ENCODE measurements around the gene IFNGR1. TPM values are rescaled to one million over a fixed set of nuclear protein-coding genes. Genes with fewer than 3 reads are reported as not detected.
A peak's percentile ranks its signal among the peaks of the same experiment; 100 is the strongest.

Gene IFNGR1
- total and polyA plus RNA-seq, 4 donors = 108 to 327 (median 149) TPM

GRCh38 chr6:137191670-137192069 is 27.5 kb downstream of the IFNGR1 start:
- Histone ChIP-seq H3K4me3 (no peak overlapping the region), H3K4me1 (ENCODE audit: control insufficient read depth in 5 of 5, insufficient read depth in 5 of 5, low read length in 5 of 5) (peaks cover 0 to 20% (median 10%) of the 10 kb centered on the region in 5 donors), H3K9ac (ENCODE audit: insufficient read depth in 1 of 2, low read length in 2 of 2) (no peak overlapping the region), H3K36me3 (ENCODE audit: control insufficient read depth in 4 of 4, insufficient read depth in 4 of 4, low read length in 4 of 4) (no peaks in the 10 kb centered on the region), H3K9me3 (ENCODE audit: control insufficient read depth in 4 of 4, insufficient read depth in 3 of 4, low read length in 3 of 4) (peaks cover 0 to 5% (median 3%) of the 10 kb centered on the region in 4 donors), H3K27me3 (ENCODE audit: control insufficient read depth in 3 of 3, insufficient read depth in 3 of 3, low read length in 2 of 3) (no peaks in the 10 kb centered on the region), H3K27ac (ENCODE audit: low read depth in 1 of 2, low read length in 1 of 2) (no peak overlapping the region)
- 69 to 82% methylated on average over 1 of the region's 1 CpG for WGBS, 2 donors
- ATAC-seq (ENCODE audit: insufficient read depth, low FRiP score) = no peak
- DNase-seq = peak; percentile 48 to 93 (median 90)
- TF ChIP-seq, protein P1, sequence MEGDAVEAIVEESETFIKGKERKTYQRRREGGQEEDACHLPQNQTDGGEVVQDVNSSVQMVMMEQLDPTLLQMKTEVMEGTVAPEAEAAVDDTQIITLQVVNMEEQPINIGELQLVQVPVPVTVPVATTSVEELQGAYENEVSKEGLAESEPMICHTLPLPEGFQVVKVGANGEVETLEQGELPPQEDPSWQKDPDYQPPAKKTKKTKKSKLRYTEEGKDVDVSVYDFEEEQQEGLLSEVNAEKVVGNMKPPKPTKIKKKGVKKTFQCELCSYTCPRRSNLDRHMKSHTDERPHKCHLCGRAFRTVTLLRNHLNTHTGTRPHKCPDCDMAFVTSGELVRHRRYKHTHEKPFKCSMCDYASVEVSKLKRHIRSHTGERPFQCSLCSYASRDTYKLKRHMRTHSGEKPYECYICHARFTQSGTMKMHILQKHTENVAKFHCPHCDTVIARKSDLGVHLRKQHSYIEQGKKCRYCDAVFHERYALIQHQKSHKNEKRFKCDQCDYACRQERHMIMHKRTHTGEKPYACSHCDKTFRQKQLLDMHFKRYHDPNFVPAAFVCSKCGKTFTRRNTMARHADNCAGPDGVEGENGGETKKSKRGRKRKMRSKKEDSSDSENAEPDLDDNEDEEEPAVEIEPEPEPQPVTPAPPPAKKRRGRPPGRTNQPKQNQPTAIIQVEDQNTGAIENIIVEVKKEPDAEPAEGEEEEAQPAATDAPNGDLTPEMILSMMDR (IDR thresholded peaks at IDR 0.05; ENCODE audit: control extremely low read depth, extremely low read depth) = no peak

DNA sequence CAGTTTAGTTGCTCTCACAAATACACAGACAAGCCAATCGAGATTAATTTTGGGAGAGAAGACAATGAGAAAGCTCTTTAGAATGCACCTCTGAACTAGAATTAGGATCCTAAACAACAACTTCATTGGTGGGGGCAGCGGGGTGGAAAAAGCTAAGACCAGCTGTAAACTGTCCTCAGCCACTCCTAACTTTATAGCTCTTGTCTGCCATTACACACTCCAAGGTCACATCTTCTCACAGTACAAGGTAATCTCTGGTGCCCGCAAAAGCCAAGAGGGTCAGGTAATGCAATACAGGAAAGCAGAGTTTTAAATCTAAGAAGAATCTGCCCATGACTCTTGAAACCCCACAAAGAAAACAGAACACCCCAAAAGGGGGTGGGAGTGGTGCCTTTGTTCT is 27.9 kb downstream of the IFNGR1 start:
- Histone ChIP-seq H3K27me3 (ENCODE audit: control insufficient read depth in 3 of 3, insufficient read depth in 3 of 3, low read length in 2 of 3) (no peaks in the 10 kb centered on the region), H3K36me3 (ENCODE audit: control insufficient read depth in 4 of 4, insufficient read depth in 4 of 4, low read length in 4 of 4) (no peaks in the 10 kb centered on the region), H3K4me3 (no peak overlapping the region), H3K9me3 (ENCODE audit: control insufficient read depth in 4 of 4, insufficient read depth in 3 of 4, low read length in 3 of 4) (peaks cover 0 to 6% (median 3%) of the 10 kb centered on the region in 4 donors), H3K4me1 (ENCODE audit: control insufficient read depth in 5 of 5, insufficient read depth in 5 of 5, low read length in 5 of 5) (peaks cover 0 to 16% (median 6%) of the 10 kb centered on the region in 5 donors), H3K27ac (ENCODE audit: low read depth in 1 of 2, low read length in 1 of 2) (no peak overlapping the region), H3K9ac (ENCODE audit: insufficient read depth in 1 of 2, low read length in 2 of 2) (no peak overlapping the region)
- TF ChIP-seq, protein P1 (IDR thresholded peaks at IDR 0.05; ENCODE audit: control extremely low read depth, extremely low read depth) = no peak
- DNase-seq (peak in 2 of 3 donors; percentile 21 to 79), ATAC-seq (ENCODE audit: insufficient read depth, low FRiP score) (no peak)
- 80 to 90% methylated on average over 3 of the region's 3 CpGs for WGBS, 2 donors

DNA sequence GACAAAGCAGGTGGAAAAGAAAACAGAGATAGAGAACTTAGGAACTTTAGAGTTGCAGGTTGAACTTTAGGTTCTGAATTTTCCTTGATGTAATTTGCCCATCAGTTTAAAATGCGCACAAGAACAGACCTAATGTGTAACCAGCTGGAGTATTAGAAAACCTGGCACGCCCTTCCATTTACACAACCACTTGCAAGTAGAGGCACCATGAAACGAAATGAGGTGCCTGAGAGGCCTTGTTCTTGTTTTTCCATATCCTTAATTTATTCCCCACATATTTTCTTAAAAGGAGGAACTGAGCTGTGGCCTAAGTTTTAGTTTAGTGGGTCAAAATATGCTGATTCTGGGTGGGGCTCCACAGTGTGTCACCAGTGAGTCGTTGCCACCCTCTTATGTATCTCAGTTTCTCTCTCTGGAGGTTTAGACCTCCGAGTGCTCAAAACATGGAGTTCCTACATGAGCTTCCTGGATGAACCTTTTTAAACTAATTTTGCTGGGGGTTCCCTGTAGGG is 28.5 kb downstream of the IFNGR1 start:
- no peak for ATAC-seq (ENCODE audit: insufficient read depth, low FRiP score)
- peak overlapping the region in 1 of 2 donors; percentile 4 for H3K27ac ChIP-seq (ENCODE audit: low read depth in 1 of 2, low read length in 1 of 2)
- TF ChIP-seq, protein P1 (IDR thresholded peaks at IDR 0.05; ENCODE audit: control extremely low read depth, extremely low read depth) = no peak
- H3K9ac ChIP-seq (ENCODE audit: insufficient read depth in 1 of 2, low read length in 2 of 2) = no peak overlapping the region
- no peak overlapping the region for H3K4me3 ChIP-seq
- DNase-seq = peak in 2 of 3 donors; percentile 46 to 69
- WGBS, 2 donors = 73 to 81% methylated on average over 5 of the region's 5 CpGs
- H3K4me1 ChIP-seq (ENCODE audit: control insufficient read depth in 5 of 5, insufficient read depth in 5 of 5, low read length in 5 of 5) = peaks cover 0 to 13% (median 4%) of the 10 kb centered on the region in 5 donors
- H3K27me3 ChIP-seq (ENCODE audit: control insufficient read depth in 3 of 3, insufficient read depth in 3 of 3, low read length in 2 of 3) = no peaks in the 10 kb centered on the region
- H3K36me3 ChIP-seq (ENCODE audit: control insufficient read depth in 4 of 4, insufficient read depth in 4 of 4, low read length in 4 of 4) = no peaks in the 10 kb centered on the region
- H3K9me3 ChIP-seq (ENCODE audit: control insufficient read depth in 4 of 4, insufficient read depth in 3 of 4, low read length in 3 of 4) = peaks cover 0 to 6% (median 5%) of the 10 kb centered on the region in 4 donors

DNA sequence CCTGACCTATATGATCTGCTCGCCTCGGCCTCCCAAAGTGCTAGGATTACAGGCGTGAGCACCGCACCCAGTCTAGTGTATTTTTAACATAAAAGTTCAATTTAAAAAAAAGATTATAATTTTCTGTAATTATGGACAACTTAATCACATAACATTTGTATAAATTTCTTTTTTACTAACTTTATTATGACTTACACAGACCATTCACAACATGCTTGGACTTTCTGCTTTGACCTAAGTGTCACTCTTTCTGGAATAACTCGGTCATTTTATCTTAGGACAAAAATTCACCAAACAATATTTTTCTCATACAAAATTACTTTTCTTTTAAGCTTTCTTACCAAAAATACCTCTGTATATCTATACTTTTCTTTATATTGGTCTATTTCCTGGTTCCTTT is 30.3 kb downstream of the IFNGR1 start:
- Histone ChIP-seq H3K27me3 (ENCODE audit: control insufficient read depth in 3 of 3, insufficient read depth in 3 of 3, low read length in 2 of 3) (no peaks in the 10 kb centered on the region), H3K4me3 (no peak overlapping the region), H3K9ac (ENCODE audit: insufficient read depth in 1 of 2, low read length in 2 of 2) (no peak overlapping the region), H3K9me3 (ENCODE audit: control insufficient read depth in 4 of 4, insufficient read depth in 3 of 4, low read length in 3 of 4) (peaks cover 0 to 12% (median 6%) of the 10 kb centered on the region in 4 donors), H3K4me1 (ENCODE audit: control insufficient read depth in 5 of 5, insufficient read depth in 5 of 5, low read length in 5 of 5) (peaks cover 0 to 13% (median 0%) of the 10 kb centered on the region in 5 donors), H3K36me3 (ENCODE audit: control insufficient read depth in 4 of 4, insufficient read depth in 4 of 4, low read length in 4 of 4) (no peaks in the 10 kb centered on the region), H3K27ac (ENCODE audit: low read depth in 1 of 2, low read length in 1 of 2) (no peak overlapping the region)
- ATAC-seq (ENCODE audit: insufficient read depth, low FRiP score) = no peak
- 94 to 96% methylated on average over 5 of the region's 5 CpGs for WGBS, 2 donors
- DNase-seq = peak in 1 of 3 donors; percentile 15
- TF ChIP-seq, protein P1 (IDR thresholded peaks at IDR 0.05; ENCODE audit: control extremely low read depth, extremely low read depth) = no peak
